HL-60/S4 treated with phorbol 12-myristate 13-acetate at 8.2 ng/mL for 4 days and 3 days (cell line): Measurements from ENCODE around the gene PRSS21.

Source experiments
- in situ Hi-C: fragments of 300-500 bp; cut with MboI; formaldehyde crosslinking; loops from 2 replicates; pipeline ENCODE4 v1.15.0; 2022; ENCODE audit warnings: low sequenced_read_pairs

Gene PRSS21, protein sequence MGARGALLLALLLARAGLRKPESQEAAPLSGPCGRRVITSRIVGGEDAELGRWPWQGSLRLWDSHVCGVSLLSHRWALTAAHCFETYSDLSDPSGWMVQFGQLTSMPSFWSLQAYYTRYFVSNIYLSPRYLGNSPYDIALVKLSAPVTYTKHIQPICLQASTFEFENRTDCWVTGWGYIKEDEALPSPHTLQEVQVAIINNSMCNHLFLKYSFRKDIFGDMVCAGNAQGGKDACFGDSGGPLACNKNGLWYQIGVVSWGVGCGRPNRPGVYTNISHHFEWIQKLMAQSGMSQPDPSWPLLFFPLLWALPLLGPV

GRCh38 chr16:2816751-2817339 is at the start of gene PRSS21:
Gene PRSS21, plus strand, starts transcription at chr16:2817237. Its CDS starts 32 bp downstream, at chr16:2817269.
- in situ Hi-C loops: no loop called here

GRCh38 chr16:2767891-2768290 is 49.1 kb upstream of the PRSS21 start:
- in situ Hi-C loops: no loop called here

- in situ Hi-C loops: no loop called here
These were observed 48.5 kb upstream of the PRSS21 start for GRCh38 chr16:2768403-2769089.

GRCh38 chr16:2769100-2769529 is 47.9 kb upstream of the PRSS21 start:
- in situ Hi-C loops: no loop called here

DNA sequence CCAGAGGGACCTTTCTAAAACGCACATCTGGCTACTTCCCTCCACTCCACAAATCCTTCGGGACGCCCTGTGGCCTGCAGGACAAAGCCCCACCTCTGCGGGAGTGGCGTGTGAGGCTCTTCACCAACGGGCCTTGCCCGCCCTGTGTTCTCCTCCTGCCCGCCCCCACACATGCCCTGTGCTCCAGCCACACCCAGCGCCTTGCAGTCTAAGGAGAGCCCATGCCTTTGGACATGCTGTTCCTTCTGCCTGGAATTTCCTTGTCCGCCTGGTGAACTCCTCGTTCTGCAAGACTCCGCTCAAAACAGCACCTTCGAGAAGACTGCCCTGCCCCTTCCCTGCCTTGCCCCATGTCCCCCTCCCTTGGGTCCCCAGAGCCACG is 47.4 kb upstream of the PRSS21 start:
- in situ Hi-C loops: no loop called here

- in situ Hi-C loops: no loop called here
These were observed 46.7 kb upstream of the PRSS21 start for GRCh38 chr16:2770057-2770951.

GRCh38 chr16:2771496-2772402 is 45.3 kb upstream of the PRSS21 start:
- in situ Hi-C loops: no loop called here

GRCh38 chr16:2773188-2773968 is 43.7 kb upstream of the PRSS21 start:
- in situ Hi-C loops: no loop called here

GRCh38 chr16:2774161-2774891 is 42.7 kb upstream of the PRSS21 start:
- in situ Hi-C loops: no loop called here

DNA sequence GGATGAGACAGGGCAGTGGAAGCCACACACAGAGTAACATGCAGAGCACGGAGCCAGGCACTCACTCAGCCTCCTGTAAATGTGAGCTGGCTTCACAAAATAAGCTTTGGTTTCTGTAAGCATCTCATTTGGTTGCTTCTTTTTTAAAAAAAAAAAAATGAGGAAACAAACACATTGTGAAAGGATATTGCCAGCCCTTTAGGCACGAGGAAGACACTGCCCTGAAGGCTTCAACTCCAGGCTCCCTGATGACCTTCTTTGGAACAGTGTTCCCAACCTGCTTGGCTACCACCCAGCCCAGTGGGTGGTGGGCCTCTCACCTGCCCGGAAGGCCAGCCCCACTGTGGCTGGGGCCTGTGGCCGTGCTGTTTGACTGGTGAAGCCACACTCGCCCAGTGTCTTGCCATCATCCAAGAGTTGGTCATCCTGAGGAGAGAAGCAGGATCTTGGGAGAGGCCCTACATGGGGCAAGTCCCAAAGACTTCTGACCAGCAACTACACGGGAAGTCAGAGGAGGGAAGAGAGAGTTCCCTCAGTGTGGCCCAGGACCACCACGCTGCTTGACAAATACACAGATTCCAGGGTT is 41.8 kb upstream of the PRSS21 start:
- in situ Hi-C loops: no loop called here

GRCh38 chr16:2775765-2776499 is 41.1 kb upstream of the PRSS21 start:
- in situ Hi-C loops: no loop called here

GRCh38 chr16:2776500-2777139 is 40.4 kb upstream of the PRSS21 start:
- in situ Hi-C loops: no loop called here

- in situ Hi-C loops: no loop called here
These were observed 39.7 kb upstream of the PRSS21 start, which contains the start of gene ELOB for GRCh38 chr16:2777231-2777902. Gene ELOB, minus strand, starts transcription at chr16:2777280. Its CDS starts 41 bp downstream, at chr16:2777239.

GRCh38 chr16:2777903-2778629 is 39.0 kb upstream of the PRSS21 start:
- in situ Hi-C loops: no loop called here

DNA sequence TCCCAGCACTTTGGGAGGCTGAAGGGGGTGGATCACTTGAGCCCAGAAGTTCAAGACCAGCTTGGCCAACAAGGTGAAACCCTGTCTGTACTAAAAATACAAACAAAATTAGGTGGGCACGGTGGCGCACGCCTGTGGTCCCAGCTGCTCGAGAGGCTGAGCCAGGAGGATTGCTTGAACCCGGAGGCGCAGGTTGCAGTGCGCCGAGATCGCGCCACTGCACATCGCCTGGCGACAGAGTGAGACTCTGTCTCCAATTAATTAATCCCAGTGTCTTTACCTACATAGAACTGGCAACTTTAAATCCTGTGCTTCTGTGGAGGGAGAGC is 38.4 kb upstream of the PRSS21 start:
- in situ Hi-C loops: no loop called here
